Parathyroid adenoma (tissue), 2 donors: ENCODE results near the gene FCF1.

Source experiments
- H2AFZ ChIP-seq: fragments of 300-600 bp; sonication (generic); one replicate; pipeline ENCODE4 v1.7.0; 2017; ENCODE audit warnings: antibody characterized with exemption, mild to moderate bottlenecking
- H3K27ac ChIP-seq: fragments of 300-600 bp; sonication (generic); one replicate; pipeline ENCODE4 v1.7.0; 2017
- H3K27me3 ChIP-seq: fragments of 300-600 bp; sonication (generic); one replicate; pipeline ENCODE4 v1.7.0; 2017; ENCODE audit warnings: low read length; ENCODE audit not compliant: control insufficient read depth, insufficient read depth
- H3K36me3 ChIP-seq: fragments of 300-600 bp; sonication (generic); one replicate; pipeline ENCODE4 v1.7.0; 2017; ENCODE audit warnings: low read length; ENCODE audit not compliant: control insufficient read depth, insufficient read depth
- H3K4me1 ChIP-seq: fragments of 300-600 bp; sonication (generic); one replicate; pipeline ENCODE4 v1.7.0; 2017; ENCODE audit warnings: control low read depth
- H3K4me2 ChIP-seq: fragments of 300-600 bp; sonication (generic); one replicate; pipeline ENCODE4 v1.7.0; 2017; ENCODE audit warnings: low read length
- H3K4me3 ChIP-seq: fragments of 300-600 bp; sonication (generic); one replicate; pipeline ENCODE4 v1.7.0; 2017; ENCODE audit warnings: low read depth, low read length
- H3K79me2 ChIP-seq: fragments of 300-600 bp; sonication (generic); one replicate; pipeline ENCODE4 v1.7.0; 2017; ENCODE audit warnings: control low read depth
- H3K9ac ChIP-seq: fragments of 300-600 bp; sonication (generic); one replicate; pipeline ENCODE4 v1.7.0; 2017; ENCODE audit warnings: mild to moderate bottlenecking
- H3K9me3 ChIP-seq: fragments of 300-600 bp; sonication (generic); one replicate; pipeline ENCODE4 v1.7.0; 2017; ENCODE audit warnings: low read length; ENCODE audit not compliant: control insufficient read depth
- CTCF ChIP-seq: fragments of 300-600 bp; sonication (generic); IDR thresholded peaks from one replicate; pipeline ENCODE4 v1.7.0; 2017; ENCODE audit warnings: antibody characterized with exemption, mild to moderate bottlenecking
- donor health status: primary hyperparathyroidism.

FCF1 gene

DNA sequence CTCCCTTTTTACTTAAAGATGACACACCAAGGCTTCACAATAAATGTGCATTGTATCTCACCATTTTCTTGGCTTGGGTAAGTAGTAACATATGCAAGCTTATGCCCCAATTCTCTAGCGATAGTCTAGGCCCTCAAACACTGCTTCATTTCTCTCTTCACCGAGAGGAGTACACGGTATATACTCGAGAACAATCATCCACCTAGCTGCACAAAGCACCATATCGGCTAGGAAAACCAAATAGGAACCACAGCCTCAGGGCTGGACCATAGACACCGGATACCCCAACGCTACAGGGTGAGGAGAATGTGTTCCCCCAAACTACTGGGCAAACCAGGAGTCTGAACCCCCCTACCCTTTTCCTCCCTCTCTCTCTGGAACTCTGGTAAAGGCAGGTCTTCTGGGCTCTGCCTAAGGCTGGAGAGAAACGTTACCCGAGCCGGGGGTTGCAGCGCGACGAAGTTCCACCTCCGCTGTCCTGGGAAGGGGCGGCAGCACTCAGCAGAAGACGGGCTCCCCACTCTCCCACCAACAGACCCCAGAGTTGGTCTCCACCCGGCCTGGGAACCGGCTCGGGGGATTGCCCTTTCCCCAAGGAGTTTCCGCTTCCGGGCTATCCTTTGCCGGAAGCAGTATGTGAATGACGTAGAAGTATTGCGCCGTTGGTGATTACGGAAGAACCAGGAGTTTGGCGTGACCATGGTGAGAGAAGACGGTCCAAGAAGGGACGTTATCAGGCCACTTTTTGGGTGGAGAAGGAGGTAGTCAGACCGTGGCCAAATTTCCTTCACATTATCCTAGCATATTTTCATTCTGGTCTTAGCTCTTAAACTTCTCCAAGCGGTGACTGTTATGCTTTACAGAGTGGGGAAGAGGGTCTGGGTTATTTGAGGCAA is at the start of gene FCF1, which contains the start of gene AREL1:
TSS of gene FCF1 (plus strand) at position 646 of the 896 bp plus-strand sequence. CDS start at position 700, 54 bp downstream.
TSS of gene AREL1 (minus strand) at position 582 of the 896 bp plus-strand sequence. CDS start 27,465 bp downstream, outside the sequence.
- Histone ChIP-seq H3K27ac (peak within 1 kb of the TSS; percentile 68), H3K4me3 (peak within 1 kb of the TSS; percentile 99), H3K9me3 (no peaks in the 10 kb centered on the region), H3K4me2 (peak within 1 kb of the TSS; percentile 99), H3K9ac (no peak within 1 kb of the TSS), H2AFZ (peak within 1 kb of the TSS; percentile 92), H3K79me2 (peaks cover 21% of the 10 kb centered on the region), H3K27me3 (no peaks in the 10 kb centered on the region), H3K36me3 (no peaks in the 10 kb centered on the region), H3K4me1 (no peaks in the 10 kb centered on the region)
- TF ChIP-seq CTCF: no peak

- Histone ChIP-seq H3K79me2 (no peaks in the 10 kb centered on the region), H3K36me3 (no peaks in the 10 kb centered on the region), H3K27ac (no peak overlapping the region), H2AFZ (no peak overlapping the region), H3K9me3 (no peaks in the 10 kb centered on the region), H3K4me1 (no peaks in the 10 kb centered on the region), H3K4me3 (no peak overlapping the region), H3K4me2 (no peak overlapping the region), H3K27me3 (no peaks in the 10 kb centered on the region), H3K9ac (no peak overlapping the region)
- no peak for TF ChIP-seq CTCF
Measured at GRCh38 chr14:74663884-74664283, 49.1 kb upstream of the FCF1 start.

- H3K36me3 ChIP-seq: no peaks in the 10 kb centered on the region
- no peak for TF ChIP-seq CTCF
Measured at GRCh38 chr14:74664717-74665116, 48.2 kb upstream of the FCF1 start.

DNA sequence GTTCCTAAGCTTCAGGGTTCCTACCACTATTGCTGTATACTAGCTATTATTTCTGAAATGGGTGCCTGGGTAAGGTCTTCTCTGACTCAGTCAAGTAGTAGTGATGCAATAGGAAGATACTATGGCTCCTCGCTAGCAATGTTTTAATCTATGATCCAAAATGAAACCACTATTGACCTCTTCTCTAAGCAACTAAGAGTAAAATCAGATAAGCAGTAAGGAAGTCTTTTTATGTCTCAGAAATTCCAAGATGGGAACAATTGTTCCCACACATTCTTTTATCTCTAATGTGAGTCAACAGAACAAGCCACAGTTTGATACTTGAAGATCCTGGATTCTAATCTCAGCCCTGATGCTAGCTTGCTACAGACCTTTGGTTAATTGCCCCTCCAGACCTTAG is 45.2 kb upstream of the FCF1 start:
- Histone ChIP-seq H3K4me2 (no peak overlapping the region), H3K27ac (no peak overlapping the region), H3K4me1 (no peaks in the 10 kb centered on the region), H3K9me3 (no peaks in the 10 kb centered on the region), H2AFZ (no peak overlapping the region), H3K27me3 (no peaks in the 10 kb centered on the region), H3K36me3 (no peaks in the 10 kb centered on the region), H3K9ac (no peak overlapping the region), H3K4me3 (no peak overlapping the region), H3K79me2 (no peaks in the 10 kb centered on the region)
- TF ChIP-seq CTCF: no peak

More at GRCh38 chr14:74664717-74665116, 48.2 kb upstream of the FCF1 start:
- no peaks in the 10 kb centered on the region for H3K9me3 ChIP-seq
- H2AFZ ChIP-seq: no peak overlapping the region
- H3K79me2 ChIP-seq: no peaks in the 10 kb centered on the region
- no peak overlapping the region for H3K27ac ChIP-seq
- H3K4me2 ChIP-seq: no peak overlapping the region
- H3K9ac ChIP-seq: no peak overlapping the region
- H3K27me3 ChIP-seq: no peaks in the 10 kb centered on the region
- H3K4me1 ChIP-seq: no peaks in the 10 kb centered on the region
- no peak overlapping the region for H3K4me3 ChIP-seq
